H1 (cell line): Measurements from ENCODE around the gene CD79A. TPM values are rescaled to one million over a fixed set of nuclear protein-coding genes. Genes with fewer than 3 reads are reported as not detected.

Experiments
- CTCF ChIA-PET: fragments of 300-600 bp; sonication (Branson Sonifier 250); formaldehyde crosslinking; loops from one replicate; lab custom pipeline; 2021; ENCODE audit not compliant: partially characterized antibody; lab: Charles Lee
- POLR2A ChIA-PET: fragments of 300-600 bp; sonication (Branson Sonifier 250); formaldehyde crosslinking; loops from one replicate; lab custom pipeline; 2021; ENCODE audit warnings: inconsistent platforms; ENCODE audit not compliant: partially characterized antibody; lab: Charles Lee
- DNase-seq, 2 experiments: peaks; one replicate each; pipeline versions ENCODE4 v3.0.0 to v3.0.0-alpha.2; 2010 to 2022; ENCODE audit warnings: low spot score in 2 of 2, low read depth in 1 of 2, mixed read lengths in 1 of 2
- FAIRE-seq: peaks from 2 replicates; lab custom pipeline; 2011; peaks lifted over from hg19 to GRCh38; lab: Jason Lieb, UNC
- H2AFZ ChIP-seq: 2 replicates; pipeline ENCODE4 v1.8.1; 2012; ENCODE audit warnings: low read length, inconsistent platforms
- H2AK5ac ChIP-seq: 2 replicates; pipeline ENCODE4 v1.6.1; 2013; ENCODE audit warnings: low read depth, low read length
- H2BK120ac ChIP-seq: replicated peaks from 2 replicates; pipeline ENCODE3; 2013; ENCODE audit warnings: low read depth, low read length, inconsistent platforms
- H2BK12ac ChIP-seq: 2 replicates; pipeline ENCODE4 v1.6.1; 2013; ENCODE audit warnings: low read depth, low read length
- H2BK15ac ChIP-seq: 2 replicates; pipeline ENCODE4 v1.6.1; 2013; ENCODE audit warnings: low read length
- H2BK20ac ChIP-seq: 2 replicates; pipeline ENCODE4 v1.6.1; 2013; ENCODE audit warnings: low read length
- H2BK5ac ChIP-seq: 2 replicates; pipeline ENCODE4 v1.6.1; 2013; ENCODE audit warnings: low read depth, low read length
- H3K14ac ChIP-seq: 2 replicates; pipeline ENCODE4 v1.6.1; 2013; ENCODE audit warnings: inconsistent platforms; ENCODE audit not compliant: insufficient read length
- H3K18ac ChIP-seq: 2 replicates; pipeline ENCODE4 v1.6.1; 2013; ENCODE audit warnings: low read length; ENCODE audit errors: extremely low read depth
- H3K23ac ChIP-seq: 2 replicates; pipeline ENCODE4 v1.6.1; 2013; ENCODE audit warnings: inconsistent platforms; ENCODE audit not compliant: insufficient read length
- H3K23me2 ChIP-seq: 2 replicates; pipeline ENCODE4 v1.6.1; 2013; ENCODE audit warnings: low read depth, low read length
- H3K27ac ChIP-seq: 2 replicates; pipeline ENCODE4 v1.6.1; 2011; ENCODE audit warnings: low read depth, low read length, inconsistent platforms
- H3K27me3 ChIP-seq, 4 experiments: replicated peaks in 1 of 4; 1 replicate in 1 of 4; 2 replicates in 3 of 4; pipeline versions ENCODE4 v1.6.1 to v1.8.1; 2011 to 2013; ENCODE audit warnings: low read length in 3 of 4, mild to moderate bottlenecking in 3 of 4, inconsistent platforms in 2 of 4, mixed read lengths in 2 of 4, moderate library complexity in 1 of 4; ENCODE audit not compliant: control insufficient read depth in 3 of 4, insufficient read depth in 3 of 4; ENCODE audit errors: extremely low read depth in 1 of 4
- H3K36me3 ChIP-seq, 4 experiments: 2 replicates each; pipeline versions ENCODE4 v1.6.1 to v1.8.1; 2011 to 2013; ENCODE audit warnings: mild to moderate bottlenecking in 4 of 4, low read length in 3 of 4, moderate library complexity in 2 of 4, control low read depth in 1 of 4, inconsistent platforms in 1 of 4; ENCODE audit not compliant: insufficient read depth in 4 of 4, control insufficient read depth in 2 of 4
- H3K4ac ChIP-seq: replicated peaks from 2 replicates; pipeline ENCODE3; 2013; ENCODE audit warnings: low read length, low read depth, mixed read lengths, inconsistent platforms; ENCODE audit not compliant: insufficient read length
- H3K4me1 ChIP-seq, 4 experiments: replicated peaks in 1 of 4; 1 replicate in 1 of 4; 2 replicates in 3 of 4; pipeline versions ENCODE4 v1.6.1 to v1.8.1; 2011 to 2013; ENCODE audit warnings: low read length in 3 of 4, inconsistent platforms in 2 of 4, mixed read lengths in 1 of 4; ENCODE audit not compliant: insufficient read depth in 4 of 4, control insufficient read depth in 3 of 4
- H3K4me2 ChIP-seq, 2 experiments: 2 replicates each; pipeline versions ENCODE4 v1.6.1 to v1.8.1; 2011 to 2013; ENCODE audit warnings: low read depth in 2 of 2, low read length in 2 of 2, control low read depth in 1 of 2, inconsistent platforms in 1 of 2, mild to moderate bottlenecking in 1 of 2; ENCODE audit not compliant: insufficient read depth in 1 of 2
- H3K4me3 ChIP-seq, 4 experiments: fragments of 200-600, 300-600 bp in 1 of 4; sonication (generic), shearing (Covaris generic), sonication (Bioruptor Twin) in 1 of 4; 2 replicates each; pipeline versions ENCODE4 v1.5.1 to v1.8.1; 2011 to 2016; ENCODE audit warnings: low read length in 4 of 4, low read depth in 3 of 4, control low read depth in 2 of 4, inconsistent platforms in 2 of 4, mild to moderate bottlenecking in 2 of 4, mixed read lengths in 1 of 4, moderate library complexity in 1 of 4; ENCODE audit not compliant: insufficient read depth in 2 of 4; ENCODE audit errors: extremely low read depth in 1 of 4
- H3K56ac ChIP-seq: replicated peaks from 2 replicates; pipeline ENCODE3; 2013; ENCODE audit warnings: low read depth, mild to moderate bottlenecking, mixed read lengths, low read length, inconsistent platforms; ENCODE audit not compliant: insufficient read length
- H3K79me1 ChIP-seq: 2 replicates; pipeline ENCODE4 v1.6.1; 2013; ENCODE audit warnings: low read depth, low read length, control low read depth
- H3K79me2 ChIP-seq, 2 experiments: 2 replicates each; pipeline versions ENCODE4 v1.6.1 to v1.8.1; 2012 to 2013; ENCODE audit warnings: low read length in 2 of 2, mild to moderate bottlenecking in 2 of 2, inconsistent platforms in 1 of 2; ENCODE audit not compliant: insufficient read depth in 2 of 2, control insufficient read depth in 1 of 2
- H3K9ac ChIP-seq, 4 experiments: replicated peaks in 1 of 4; 1 replicate in 1 of 4; 2 replicates in 3 of 4; pipeline versions ENCODE4 v1.6.1 to v1.8.1; 2011 to 2013; ENCODE audit warnings: low read depth in 3 of 4, low read length in 3 of 4, control low read depth in 2 of 4, mild to moderate bottlenecking in 2 of 4, moderate library complexity in 2 of 4, inconsistent platforms in 1 of 4; ENCODE audit errors: extremely low read depth in 1 of 4
- H3K9me3 ChIP-seq, 2 experiments: 2 replicates each; pipeline versions ENCODE4 v1.6.1 to v1.8.1; 2012 to 2013; ENCODE audit warnings: mild to moderate bottlenecking in 2 of 2, moderate library complexity in 2 of 2, control low read depth in 1 of 2, inconsistent platforms in 1 of 2, low read depth in 1 of 2, low read length in 1 of 2, mixed read lengths in 1 of 2; ENCODE audit not compliant: insufficient read depth in 2 of 2
- H4K20me1 ChIP-seq, 2 experiments: replicated peaks in 1 of 2; 2 replicates each; pipeline versions ENCODE3 to v1.8.1; 2011 to 2013; ENCODE audit warnings: inconsistent platforms in 2 of 2, low read length in 2 of 2, mild to moderate bottlenecking in 1 of 2; ENCODE audit not compliant: insufficient read depth in 2 of 2, control insufficient read depth in 1 of 2
- H4K5ac ChIP-seq: 2 replicates; pipeline ENCODE4 v1.6.1; 2013; ENCODE audit warnings: low read length, low read depth, mixed read lengths, inconsistent platforms; ENCODE audit not compliant: insufficient read length
- H4K8ac ChIP-seq: 2 replicates; pipeline ENCODE4 v1.8.0; 2013; ENCODE audit warnings: mild to moderate bottlenecking, moderate library complexity, low read length, inconsistent platforms; ENCODE audit not compliant: insufficient read depth; ENCODE audit errors: extremely low read depth
- H4K91ac ChIP-seq: replicated peaks from 2 replicates; pipeline ENCODE3; 2013; ENCODE audit warnings: low read length, mixed read lengths, inconsistent platforms; ENCODE audit not compliant: insufficient read length
- CBX8 ChIP-seq: fragments of 300-800, 300-1000 bp; sonication (generic); IDR thresholded peaks from 2 replicates; pipeline ENCODE4 v1.7.1; 2016; ENCODE audit warnings: low read depth, low read length, borderline replicate concordance
- JUND ChIP-seq: IDR thresholded peaks from 2 replicates; pipeline ENCODE4 v1.6.1; 2011; ENCODE audit warnings: mild to moderate bottlenecking, improper control_type of control experiment, low read length
- NRF1 ChIP-seq: IDR thresholded peaks from 2 replicates; pipeline ENCODE4 v1.6.1; 2011; ENCODE audit warnings: mild to moderate bottlenecking, low read depth, low read length, improper control_type of control experiment
- POLR2A ChIP-seq, 2 experiments: IDR thresholded peaks; 1 replicate in 1 of 2; 2 replicates in 1 of 2; pipeline ENCODE4 v1.6.1; 2011; ENCODE audit warnings: low read depth in 2 of 2, low read length in 2 of 2, mild to moderate bottlenecking in 2 of 2; ENCODE audit errors: control extremely low read depth in 1 of 2
- POLR2AphosphoS5 ChIP-seq: IDR thresholded peaks from 2 replicates; pipeline ENCODE4 v1.6.1; 2011; ENCODE audit warnings: low read depth, low read length
- RFX5 ChIP-seq: IDR thresholded peaks from 2 replicates; pipeline ENCODE4 v1.6.1; 2011; ENCODE audit warnings: low read depth, low read length, improper control_type of control experiment, borderline replicate concordance
- SP2 ChIP-seq: IDR thresholded peaks from 2 replicates; pipeline ENCODE4 v1.6.1; 2012; ENCODE audit warnings: mild to moderate bottlenecking, low read length, inconsistent platforms
- TCF12 ChIP-seq: IDR thresholded peaks from 2 replicates; pipeline ENCODE4 v1.6.1; 2011; ENCODE audit warnings: low read depth, mild to moderate bottlenecking, low read length
- WGBS, 2 experiments: shearing (Covaris generic) in 1 of 2; methylation state at CpG; one replicate each; pipeline versions ENCODE4 v1.1.6 to v1.1.7; 2013 to 2015; ENCODE audit warnings: low lambda C conversion rate in 2 of 2, mixed read lengths in 2 of 2, inconsistent platforms in 1 of 2, low coverage in 1 of 2, missing lambda C conversion rate in 1 of 2; ENCODE audit not compliant: insufficient replicate concordance in 2 of 2, insufficient coverage in 1 of 2, insufficient read length in 1 of 2; ENCODE audit errors: extremely low coverage in 1 of 2, missing lambda C conversion rate in 1 of 2; 5-methylcytosine and 5-hydroxymethylcytosine counted together
- polyA plus RNA-seq, 7 experiments: library from polyadenylated mRNA; depleted of rRNA in 3 of 7; stranded (reverse) in 5 of 7; unstranded in 2 of 7; fragments of >200 nt in 5 of 7; fragments of 200-250 nt in 2 of 7; gene quantifications; 1 replicate in 5 of 7; 2 replicates in 1 of 7; 4 replicates in 1 of 7; pipeline versions ENCODE4 v1.2.1 to v1.2.3, GENCODE V29; 2011 to 2013; ENCODE audit warnings: missing spikeins in 2 of 7, mixed read lengths in 2 of 7
- total RNA-seq: library from RNA; stranded (reverse); fragmentation: NEBNext Ultra II Directional; extraction: Animal tissue kit (Norgen Biotek cat#: 25700); gene quantifications from 2 replicates; pipeline ENCODE4 v1.2.1, GENCODE V29; 2021
- TF ChIP-seq, protein P1 (sequence below): IDR thresholded peaks from 2 replicates; pipeline ENCODE4 v1.6.1; 2011; ENCODE audit warnings: low read depth, mild to moderate bottlenecking, low read length; ENCODE audit not compliant: insufficient read depth
- TF ChIP-seq, protein P2 (sequence below): IDR thresholded peaks from 2 replicates; pipeline ENCODE4 v1.6.1; 2012; ENCODE audit warnings: inconsistent platforms

The CD79A gene
- total and polyA plus RNA-seq, 2 of the 8 experiments (the other 6 are each of a cell fraction or from before 2014, with no cell fraction given): 0.54 to 0.77 TPM

DNA sequence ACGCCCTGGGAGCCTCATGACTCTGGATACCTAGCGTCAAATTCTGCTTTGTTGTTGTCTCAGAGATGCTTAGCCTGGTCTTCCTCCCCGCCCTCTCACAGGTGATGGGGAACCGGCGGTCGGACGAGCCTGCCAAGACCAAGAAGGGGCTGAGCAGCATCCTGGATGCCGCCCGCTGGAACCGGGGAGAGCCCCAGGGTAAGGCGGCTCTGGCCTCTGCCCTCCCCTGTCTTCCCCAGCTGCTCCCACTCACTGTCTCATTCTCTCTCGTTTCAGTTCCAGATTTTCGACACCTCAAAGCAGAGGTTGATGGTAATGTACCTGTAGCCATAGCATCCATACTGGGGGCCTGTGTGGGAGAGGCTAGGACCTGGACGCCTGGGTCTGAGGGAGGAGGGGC is 17.3 kb downstream of the CD79A start:
- H3K23ac ChIP-seq: no peak overlapping the region
- H3K79me2 ChIP-seq: no peaks in the 10 kb centered on the region
- H3K27me3 ChIP-seq: no peaks in the 10 kb centered on the region
- no peak overlapping the region for H3K4me2 ChIP-seq
- FAIRE-seq (no peak), DNase-seq (no peak)
- no peak overlapping the region for H2BK15ac ChIP-seq
- H2BK5ac ChIP-seq: no peak overlapping the region
- H3K9ac ChIP-seq: no peak overlapping the region
- H3K4me3 ChIP-seq: no peak overlapping the region
- H3K4me1 ChIP-seq: peaks cover 0 to 5% (median 1%) of the 10 kb centered on the region in 4 experiments; a peak in 1 of 7 replicates
- CTCF ChIA-PET: interaction anchor here (0.7 to 2.5 kb wide), 5 partner anchors 10 to 335 kb away, joined by 3 to 11 read pairs (median 3); no protein-coding TSS in a partner anchor
- no peak overlapping the region for H4K8ac ChIP-seq
- TF ChIP-seq SP2: no peak
- TF ChIP-seq, protein P1, sequence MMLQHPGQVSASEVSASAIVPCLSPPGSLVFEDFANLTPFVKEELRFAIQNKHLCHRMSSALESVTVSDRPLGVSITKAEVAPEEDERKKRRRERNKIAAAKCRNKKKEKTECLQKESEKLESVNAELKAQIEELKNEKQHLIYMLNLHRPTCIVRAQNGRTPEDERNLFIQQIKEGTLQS: no peak
- no peak for TF ChIP-seq NRF1
- TF ChIP-seq, protein P2, sequence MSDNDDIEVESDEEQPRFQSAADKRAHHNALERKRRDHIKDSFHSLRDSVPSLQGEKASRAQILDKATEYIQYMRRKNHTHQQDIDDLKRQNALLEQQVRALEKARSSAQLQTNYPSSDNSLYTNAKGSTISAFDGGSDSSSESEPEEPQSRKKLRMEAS: no peak
- no peak for TF ChIP-seq CBX8
- no peak for TF ChIP-seq TCF12
- TF ChIP-seq POLR2AphosphoS5: no peak
- TF ChIP-seq JUND: no peak
- no peak for TF ChIP-seq POLR2A (IDR thresholded peaks at IDR 0.05; ENCODE audit: control extremely low read depth in 1 of 2, low read depth in 2 of 2, low read length in 2 of 2)
- TF ChIP-seq RFX5: no peak
- 93% methylated on average over 14 of the region's 14 CpGs; no CpG with 5 or more reads in 1 of the 2 experiments for WGBS, 2 experiments
- no peak overlapping the region for H2BK120ac ChIP-seq
- H4K91ac ChIP-seq: no peak overlapping the region
- H2BK12ac ChIP-seq: no peak overlapping the region
- no peak overlapping the region for H3K4ac ChIP-seq
- no peak overlapping the region for H3K56ac ChIP-seq
- H3K23me2 ChIP-seq: no peaks in the 10 kb centered on the region
- H2AK5ac ChIP-seq: no peak overlapping the region
- POLR2A ChIA-PET: interaction anchor here (0.7 to 3.3 kb wide), 4 partner anchors 10 to 26 kb away, joined by 3 to 14 read pairs (median 6); no protein-coding TSS in a partner anchor
- no peak overlapping the region for H3K14ac ChIP-seq
- H2BK20ac ChIP-seq: no peak overlapping the region
- no peaks in the 10 kb centered on the region for H3K9me3 ChIP-seq
- H3K36me3 ChIP-seq: peaks cover 0 to 4% (median 1%) of the 10 kb centered on the region in 4 experiments; a peak in 4 of 8 replicates
- H4K20me1 ChIP-seq: peaks cover 0 to 3% of the 10 kb centered on the region in 2 experiments
- H2AFZ ChIP-seq: no peak overlapping the region
- H3K27ac ChIP-seq: no peak overlapping the region
- H4K5ac ChIP-seq: no peak overlapping the region
- no peak overlapping the region for H3K18ac ChIP-seq
- H3K79me1 ChIP-seq: no peaks in the 10 kb centered on the region
